Measurements from ENCODE around the gene TMTC2.
"Not testable (repeated sequence)": the region's sequence is repeated elsewhere in the genome, so short reads cannot be mapped to it uniquely, and the experiment has no call there.

TMTC2 gene

GRCh38 chr12:82842480-82842879 is 155.8 kb downstream of the TMTC2 start:
- no peak overlapping the region for H3K27ac ChIP-seq (ENCODE audit: low read length)
- H3K27me3 ChIP-seq (ENCODE audit: control insufficient read depth in 1 of 2, insufficient read depth in 2 of 2, low read length in 2 of 2): no peaks in the 10 kb centered on the region
- H3K4me1 ChIP-seq (ENCODE audit: control insufficient read depth, insufficient read depth, low read length): no peaks in the 10 kb centered on the region
- no peak overlapping the region for H3K9ac ChIP-seq (ENCODE audit: low read length in 2 of 2)
- no peaks in the 10 kb centered on the region for H3K36me3 ChIP-seq (ENCODE audit: control insufficient read depth in 2 of 2, insufficient read depth in 2 of 2, low read length in 2 of 2)
- H3K4me3 ChIP-seq (ENCODE audit: low read length in 2 of 2): no peak overlapping the region
- no peaks in the 10 kb centered on the region for H3K9me3 ChIP-seq (ENCODE audit: control insufficient read depth in 2 of 2, low read length in 2 of 2)

DNA sequence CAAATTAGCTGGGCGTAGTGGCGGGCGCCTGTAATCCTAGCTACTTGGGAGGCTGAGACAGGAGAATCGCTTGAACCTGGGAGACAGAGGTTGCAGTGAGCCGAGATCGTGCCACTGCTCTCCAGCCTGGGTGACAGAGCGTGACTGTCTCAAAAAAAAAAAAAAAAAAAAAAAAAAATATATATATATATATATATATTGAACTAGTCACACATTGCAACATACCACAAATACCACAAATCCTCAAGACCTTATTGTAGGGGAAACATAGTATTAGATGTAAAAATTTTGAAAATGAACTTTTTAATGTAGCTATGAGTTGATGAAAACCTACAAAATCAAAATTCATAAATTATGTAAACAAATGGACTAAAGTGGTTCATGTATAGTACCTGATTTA is 158.4 kb downstream of the TMTC2 start:
- H3K9ac ChIP-seq (ENCODE audit: low read length in 2 of 2); H3K4me1 ChIP-seq (ENCODE audit: control insufficient read depth, insufficient read depth, low read length); H3K4me3 ChIP-seq (ENCODE audit: low read length in 2 of 2); H3K27me3 ChIP-seq (ENCODE audit: control insufficient read depth in 1 of 2, insufficient read depth in 2 of 2, low read length in 2 of 2); H3K27ac ChIP-seq (ENCODE audit: low read length); H3K9me3 ChIP-seq (ENCODE audit: control insufficient read depth in 2 of 2, low read length in 2 of 2); H3K36me3 ChIP-seq (ENCODE audit: control insufficient read depth in 2 of 2, insufficient read depth in 2 of 2, low read length in 2 of 2): not testable (repeated sequence)

GRCh38 chr12:82848845-82849244 is 162.1 kb downstream of the TMTC2 start:
- H3K27ac ChIP-seq (ENCODE audit: low read length): no peak overlapping the region
- no peak overlapping the region for H3K4me3 ChIP-seq (ENCODE audit: low read length in 2 of 2)
- H3K9ac ChIP-seq (ENCODE audit: low read length in 2 of 2): no peak overlapping the region
- H3K27me3 ChIP-seq (ENCODE audit: control insufficient read depth in 1 of 2, insufficient read depth in 2 of 2, low read length in 2 of 2): no peaks in the 10 kb centered on the region
- no peaks in the 10 kb centered on the region for H3K36me3 ChIP-seq (ENCODE audit: control insufficient read depth in 2 of 2, insufficient read depth in 2 of 2, low read length in 2 of 2)
- no peaks in the 10 kb centered on the region for H3K4me1 ChIP-seq (ENCODE audit: control insufficient read depth, insufficient read depth, low read length)
- no peaks in the 10 kb centered on the region for H3K9me3 ChIP-seq (ENCODE audit: control insufficient read depth in 2 of 2, low read length in 2 of 2)

GRCh38 chr12:82852529-82852928 is 165.8 kb downstream of the TMTC2 start:
- Histone ChIP-seq H3K9ac (ENCODE audit: low read length in 2 of 2) (no peak overlapping the region), H3K4me3 (ENCODE audit: low read length in 2 of 2) (no peak overlapping the region), H3K27me3 (ENCODE audit: control insufficient read depth in 1 of 2, insufficient read depth in 2 of 2, low read length in 2 of 2) (no peaks in the 10 kb centered on the region), H3K36me3 (ENCODE audit: control insufficient read depth in 2 of 2, insufficient read depth in 2 of 2, low read length in 2 of 2) (no peaks in the 10 kb centered on the region), H3K4me1 (ENCODE audit: control insufficient read depth, insufficient read depth, low read length) (no peaks in the 10 kb centered on the region), H3K9me3 (ENCODE audit: control insufficient read depth in 2 of 2, low read length in 2 of 2) (no peaks in the 10 kb centered on the region), H3K27ac (ENCODE audit: low read length) (no peak overlapping the region)

- no peak overlapping the region for H3K27ac ChIP-seq (ENCODE audit: low read length)
- no peaks in the 10 kb centered on the region for H3K36me3 ChIP-seq (ENCODE audit: control insufficient read depth in 2 of 2, insufficient read depth in 2 of 2, low read length in 2 of 2)
- H3K4me1 ChIP-seq (ENCODE audit: control insufficient read depth, insufficient read depth, low read length): no peaks in the 10 kb centered on the region
- no peaks in the 10 kb centered on the region for H3K27me3 ChIP-seq (ENCODE audit: control insufficient read depth in 1 of 2, insufficient read depth in 2 of 2, low read length in 2 of 2)
- H3K9me3 ChIP-seq (ENCODE audit: control insufficient read depth in 2 of 2, low read length in 2 of 2): no peaks in the 10 kb centered on the region
- H3K9ac ChIP-seq (ENCODE audit: low read length in 2 of 2): no peak overlapping the region
- no peak overlapping the region for H3K4me3 ChIP-seq (ENCODE audit: low read length in 2 of 2)
Measured at GRCh38 chr12:82855872-82856271, 169.2 kb downstream of the TMTC2 start.

DNA sequence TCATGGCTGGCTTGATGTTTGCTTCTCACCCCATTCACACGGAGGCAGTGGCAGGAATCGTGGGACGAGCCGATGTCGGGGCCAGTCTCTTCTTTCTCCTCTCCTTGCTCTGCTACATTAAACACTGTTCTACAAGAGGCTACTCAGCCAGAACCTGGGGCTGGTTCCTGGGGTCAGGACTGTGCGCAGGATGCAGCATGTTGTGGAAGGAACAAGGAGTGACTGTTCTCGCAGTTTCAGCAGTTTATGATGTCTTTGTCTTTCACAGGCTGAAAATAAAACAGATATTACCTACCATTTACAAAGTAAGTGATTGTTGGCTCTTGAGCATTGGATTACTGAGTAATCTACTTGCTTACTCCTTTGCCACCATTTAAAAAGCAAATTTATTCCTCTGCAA is 170.6 kb downstream of the TMTC2 start:
- H3K9ac ChIP-seq (ENCODE audit: low read length in 2 of 2): no peak overlapping the region
- no peaks in the 10 kb centered on the region for H3K36me3 ChIP-seq (ENCODE audit: control insufficient read depth in 2 of 2, insufficient read depth in 2 of 2, low read length in 2 of 2)
- no peaks in the 10 kb centered on the region for H3K27me3 ChIP-seq (ENCODE audit: control insufficient read depth in 1 of 2, insufficient read depth in 2 of 2, low read length in 2 of 2)
- no peak overlapping the region for H3K4me3 ChIP-seq (ENCODE audit: low read length in 2 of 2)
- H3K4me1 ChIP-seq (ENCODE audit: control insufficient read depth, insufficient read depth, low read length): no peaks in the 10 kb centered on the region
- no peak overlapping the region for H3K27ac ChIP-seq (ENCODE audit: low read length)
- H3K9me3 ChIP-seq (ENCODE audit: control insufficient read depth in 2 of 2, low read length in 2 of 2): no peaks in the 10 kb centered on the region

DNA sequence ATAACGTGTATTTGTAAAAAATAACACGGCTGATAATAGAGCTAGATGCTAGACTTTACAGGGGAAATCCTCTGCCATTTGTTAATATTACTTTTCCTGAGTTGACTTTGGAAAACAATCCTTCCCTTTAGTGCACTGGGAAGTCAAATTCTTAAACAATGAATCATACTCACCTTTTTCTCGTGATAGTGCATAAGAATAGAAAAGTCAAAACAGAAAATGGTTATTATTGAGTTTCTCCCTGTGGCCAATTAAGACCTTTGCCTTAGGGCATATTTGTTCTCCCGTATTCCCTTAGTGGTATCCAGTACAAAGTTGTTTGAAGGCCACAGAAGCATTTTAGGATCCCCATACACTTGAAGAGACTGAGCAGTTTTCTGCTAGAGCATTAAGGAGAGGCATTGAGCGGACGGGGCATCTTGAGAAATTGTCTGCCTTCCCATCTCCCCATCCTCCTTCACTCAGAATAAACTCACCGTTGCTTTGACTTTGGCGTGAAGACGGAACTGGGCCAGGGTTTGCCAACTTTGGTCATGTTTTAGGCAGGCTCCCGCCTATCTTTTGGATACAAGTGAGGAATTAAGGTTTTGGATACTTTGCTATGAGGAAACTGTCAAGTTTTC is 171.3 kb downstream of the TMTC2 start:
- no peak overlapping the region for H3K4me3 ChIP-seq (ENCODE audit: low read length in 2 of 2)
- H3K27me3 ChIP-seq (ENCODE audit: control insufficient read depth in 1 of 2, insufficient read depth in 2 of 2, low read length in 2 of 2): no peaks in the 10 kb centered on the region
- no peaks in the 10 kb centered on the region for H3K9me3 ChIP-seq (ENCODE audit: control insufficient read depth in 2 of 2, low read length in 2 of 2)
- no peaks in the 10 kb centered on the region for H3K36me3 ChIP-seq (ENCODE audit: control insufficient read depth in 2 of 2, insufficient read depth in 2 of 2, low read length in 2 of 2)
- no peaks in the 10 kb centered on the region for H3K4me1 ChIP-seq (ENCODE audit: control insufficient read depth, insufficient read depth, low read length)
- no peak overlapping the region for H3K27ac ChIP-seq (ENCODE audit: low read length)
- no peak overlapping the region for H3K9ac ChIP-seq (ENCODE audit: low read length in 2 of 2)

GRCh38 chr12:82858534-82858917 is 171.8 kb downstream of the TMTC2 start:
- Histone ChIP-seq H3K27ac (ENCODE audit: low read length) (no peak overlapping the region), H3K4me3 (ENCODE audit: low read length in 2 of 2) (no peak overlapping the region), H3K4me1 (ENCODE audit: control insufficient read depth, insufficient read depth, low read length) (no peaks in the 10 kb centered on the region), H3K9ac (ENCODE audit: low read length in 2 of 2) (no peak overlapping the region), H3K36me3 (ENCODE audit: control insufficient read depth in 2 of 2, insufficient read depth in 2 of 2, low read length in 2 of 2) (no peaks in the 10 kb centered on the region), H3K27me3 (ENCODE audit: control insufficient read depth in 1 of 2, insufficient read depth in 2 of 2, low read length in 2 of 2) (no peaks in the 10 kb centered on the region), H3K9me3 (ENCODE audit: control insufficient read depth in 2 of 2, low read length in 2 of 2) (no peaks in the 10 kb centered on the region)

DNA sequence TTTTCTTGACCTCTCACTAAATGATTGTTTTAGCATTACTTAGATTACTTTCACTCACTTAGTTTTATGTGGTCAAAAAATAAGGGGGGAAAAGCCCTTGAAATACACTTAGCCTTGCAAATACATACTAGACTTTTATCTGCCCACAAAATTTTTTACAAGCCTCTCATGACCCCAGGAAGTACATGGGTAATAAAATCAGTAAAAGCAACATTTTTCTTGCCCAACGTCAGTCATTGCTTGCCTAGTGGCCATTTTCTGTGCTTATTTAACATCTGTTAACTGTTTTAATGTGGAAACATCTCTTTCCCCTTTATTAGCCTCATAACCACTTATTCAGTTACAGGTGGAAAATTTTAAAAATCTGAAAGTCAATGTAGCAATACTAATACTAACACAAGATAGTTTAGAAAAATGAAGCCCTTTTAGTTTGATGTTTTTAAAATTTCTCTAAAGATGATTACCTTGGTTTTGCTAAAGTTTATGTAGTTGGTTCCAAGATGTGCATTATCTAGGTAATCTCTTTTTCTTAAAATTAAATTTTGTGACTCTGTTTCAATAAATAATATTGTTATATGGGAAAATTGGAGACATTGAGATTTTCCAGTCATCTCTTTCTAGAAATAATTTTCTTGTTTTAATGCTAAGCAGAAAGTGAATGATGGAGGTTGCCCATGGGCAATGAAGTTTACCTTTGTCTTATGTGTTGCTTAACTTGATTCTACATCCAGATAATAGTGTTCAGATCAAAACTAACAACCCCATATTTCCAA is 175.5 kb downstream of the TMTC2 start:
- H3K4me3 ChIP-seq (ENCODE audit: low read length in 2 of 2): no peak overlapping the region
- H3K27ac ChIP-seq (ENCODE audit: low read length): no peak overlapping the region
- H3K27me3 ChIP-seq (ENCODE audit: control insufficient read depth in 1 of 2, insufficient read depth in 2 of 2, low read length in 2 of 2): no peaks in the 10 kb centered on the region
- no peaks in the 10 kb centered on the region for H3K4me1 ChIP-seq (ENCODE audit: control insufficient read depth, insufficient read depth, low read length)
- no peaks in the 10 kb centered on the region for H3K36me3 ChIP-seq (ENCODE audit: control insufficient read depth in 2 of 2, insufficient read depth in 2 of 2, low read length in 2 of 2)
- H3K9me3 ChIP-seq (ENCODE audit: control insufficient read depth in 2 of 2, low read length in 2 of 2): no peaks in the 10 kb centered on the region
- no peak overlapping the region for H3K9ac ChIP-seq (ENCODE audit: low read length in 2 of 2)

DNA sequence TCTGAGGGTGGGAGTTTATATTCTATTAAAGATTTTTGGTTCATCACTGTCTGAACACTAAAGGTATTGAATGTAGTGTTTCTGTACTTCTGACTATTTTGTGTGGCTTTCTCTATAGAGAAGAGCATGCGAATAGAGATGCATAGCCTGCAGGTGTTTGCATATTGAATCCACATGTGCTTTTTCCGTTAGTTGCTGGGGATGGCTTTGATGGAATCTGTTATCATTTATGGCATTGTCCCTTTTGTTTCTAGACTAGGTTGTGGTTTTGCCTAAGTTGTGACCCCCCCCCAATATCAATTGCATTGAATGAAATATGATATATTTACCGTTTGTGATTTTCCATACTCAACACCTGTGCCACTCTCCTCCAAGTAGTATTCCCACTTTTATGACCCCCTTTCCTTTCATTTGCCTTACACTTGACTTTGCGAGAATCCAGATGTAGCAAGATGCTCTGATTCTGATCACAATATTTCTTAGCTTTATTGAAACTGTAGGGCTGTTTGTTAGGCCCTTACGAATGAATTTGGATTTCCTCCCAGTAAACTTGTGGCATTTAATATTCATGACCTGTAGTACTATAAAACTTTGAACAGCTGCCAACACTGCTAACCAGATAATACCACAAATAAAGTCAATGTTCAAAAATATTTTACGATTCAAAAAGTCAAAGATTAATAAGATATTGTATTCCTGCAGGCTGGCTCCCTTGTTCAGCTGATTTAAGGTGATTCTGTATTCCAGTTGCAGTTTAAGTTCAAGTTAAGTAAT is 176.4 kb downstream of the TMTC2 start:
- Histone ChIP-seq H3K27ac (ENCODE audit: low read length) (no peak overlapping the region), H3K36me3 (ENCODE audit: control insufficient read depth in 2 of 2, insufficient read depth in 2 of 2, low read length in 2 of 2) (no peaks in the 10 kb centered on the region), H3K4me1 (ENCODE audit: control insufficient read depth, insufficient read depth, low read length) (no peaks in the 10 kb centered on the region), H3K27me3 (ENCODE audit: control insufficient read depth in 1 of 2, insufficient read depth in 2 of 2, low read length in 2 of 2) (no peaks in the 10 kb centered on the region), H3K4me3 (ENCODE audit: low read length in 2 of 2) (no peak overlapping the region), H3K9me3 (ENCODE audit: control insufficient read depth in 2 of 2, low read length in 2 of 2) (no peaks in the 10 kb centered on the region), H3K9ac (ENCODE audit: low read length in 2 of 2) (no peak overlapping the region)
